CD4-positive, alpha-beta T cell treated with Interleukin-12 subunit alpha and Interleukin-12 subunit beta, for 1 hour (primary cell): Measurements from ENCODE around the gene ORM2.

Experiments used
- DNase-seq: peaks from one replicate; pipeline ENCODE4 v3.0.0-alpha.2; 2020

The ORM2 gene

DNA sequence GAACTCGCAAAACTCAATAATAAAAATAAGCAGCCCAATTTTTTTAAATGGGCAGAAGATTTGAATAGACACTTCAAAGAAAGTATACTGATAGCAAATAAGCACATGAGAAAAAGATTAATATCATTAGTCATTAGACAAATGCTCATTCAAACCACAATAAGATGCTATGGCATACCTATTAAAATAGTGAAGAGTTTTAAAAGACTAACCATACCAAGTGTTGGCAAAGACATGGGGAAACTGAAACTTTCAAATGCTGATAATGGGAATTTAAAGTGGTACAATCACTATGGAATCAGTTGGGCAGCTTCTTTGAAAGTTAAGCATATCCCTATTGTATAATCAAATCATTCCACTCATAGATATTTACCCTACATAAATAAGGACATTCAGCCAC, 33.3 kb upstream of the ORM2 start:
- DNase-seq = no peak

DNA sequence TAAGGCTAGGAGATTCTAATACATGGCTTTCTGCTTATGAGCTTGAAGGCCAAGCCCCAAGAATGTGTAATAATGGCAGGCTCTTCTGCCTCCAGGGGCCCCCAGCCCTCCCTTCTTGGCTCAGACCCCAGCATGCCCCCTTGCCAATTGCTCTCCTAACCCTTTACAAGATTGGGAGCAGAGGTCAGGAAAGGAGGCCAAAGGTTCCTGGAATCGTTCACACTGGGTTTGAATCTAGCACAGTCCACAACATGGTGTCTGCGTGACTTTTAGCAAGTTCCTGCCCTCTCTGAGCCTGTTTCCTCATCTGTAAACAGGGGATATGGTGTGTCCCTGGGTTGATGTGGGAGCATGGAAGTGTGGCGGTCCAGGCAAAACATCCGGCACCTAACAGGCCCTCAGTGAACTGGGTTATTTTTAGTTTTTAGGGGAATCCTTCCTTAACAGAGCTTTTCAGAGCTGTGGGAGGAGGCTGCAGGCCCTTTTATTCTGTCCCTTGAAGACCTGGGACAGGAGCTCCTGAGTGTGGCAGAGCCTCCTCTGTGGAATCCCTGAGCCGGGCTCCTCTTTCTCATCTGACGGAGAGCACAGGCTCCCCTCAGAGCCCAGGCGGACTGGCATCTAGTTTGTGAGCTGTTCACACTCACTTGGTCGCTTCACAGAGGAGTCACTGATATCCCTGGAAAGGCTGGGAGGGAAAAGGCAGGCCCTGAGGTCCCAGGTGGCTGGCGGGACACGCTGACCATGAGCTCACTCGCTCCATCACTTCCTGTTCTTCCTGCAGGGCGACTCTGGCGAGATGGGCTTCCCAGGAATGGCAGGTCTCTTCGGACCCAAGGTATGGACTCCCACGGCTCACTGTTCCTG, 30.1 kb upstream of the ORM2 start:
- no peak for DNase-seq

DNA sequence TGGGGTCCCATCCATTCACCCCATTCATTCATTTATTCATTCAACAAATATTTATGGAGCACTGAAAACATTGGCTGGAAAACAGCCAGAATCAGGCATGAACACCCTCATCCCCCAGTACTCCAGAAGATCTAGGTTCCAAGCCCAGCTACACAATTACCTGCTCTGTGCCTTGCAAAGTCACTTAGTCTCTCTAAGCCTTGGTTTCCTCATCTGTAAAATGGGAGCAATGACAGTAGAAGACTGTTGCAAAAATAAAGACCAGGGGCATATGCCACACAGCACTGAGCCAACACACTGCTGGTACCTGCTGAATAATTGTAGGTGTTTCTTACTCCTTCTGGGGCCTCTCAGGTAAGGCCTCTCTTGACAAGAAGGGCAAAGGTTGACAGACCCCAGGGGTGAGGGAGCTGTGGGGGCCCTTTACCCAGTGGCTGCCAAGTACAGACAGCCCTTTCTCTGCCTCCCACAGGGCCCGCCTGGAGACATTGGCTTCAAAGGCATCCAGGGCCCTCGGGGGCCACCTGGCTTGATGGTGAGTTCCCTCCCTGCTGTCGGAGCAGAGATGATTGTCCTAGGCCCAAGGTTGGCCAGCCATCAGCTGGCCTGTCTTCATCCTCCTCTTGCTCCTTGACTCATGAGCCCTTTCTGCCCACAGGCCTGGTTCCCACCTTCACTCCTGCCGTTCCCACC, 29.4 kb upstream of the ORM2 start:
- no peak for DNase-seq

DNA sequence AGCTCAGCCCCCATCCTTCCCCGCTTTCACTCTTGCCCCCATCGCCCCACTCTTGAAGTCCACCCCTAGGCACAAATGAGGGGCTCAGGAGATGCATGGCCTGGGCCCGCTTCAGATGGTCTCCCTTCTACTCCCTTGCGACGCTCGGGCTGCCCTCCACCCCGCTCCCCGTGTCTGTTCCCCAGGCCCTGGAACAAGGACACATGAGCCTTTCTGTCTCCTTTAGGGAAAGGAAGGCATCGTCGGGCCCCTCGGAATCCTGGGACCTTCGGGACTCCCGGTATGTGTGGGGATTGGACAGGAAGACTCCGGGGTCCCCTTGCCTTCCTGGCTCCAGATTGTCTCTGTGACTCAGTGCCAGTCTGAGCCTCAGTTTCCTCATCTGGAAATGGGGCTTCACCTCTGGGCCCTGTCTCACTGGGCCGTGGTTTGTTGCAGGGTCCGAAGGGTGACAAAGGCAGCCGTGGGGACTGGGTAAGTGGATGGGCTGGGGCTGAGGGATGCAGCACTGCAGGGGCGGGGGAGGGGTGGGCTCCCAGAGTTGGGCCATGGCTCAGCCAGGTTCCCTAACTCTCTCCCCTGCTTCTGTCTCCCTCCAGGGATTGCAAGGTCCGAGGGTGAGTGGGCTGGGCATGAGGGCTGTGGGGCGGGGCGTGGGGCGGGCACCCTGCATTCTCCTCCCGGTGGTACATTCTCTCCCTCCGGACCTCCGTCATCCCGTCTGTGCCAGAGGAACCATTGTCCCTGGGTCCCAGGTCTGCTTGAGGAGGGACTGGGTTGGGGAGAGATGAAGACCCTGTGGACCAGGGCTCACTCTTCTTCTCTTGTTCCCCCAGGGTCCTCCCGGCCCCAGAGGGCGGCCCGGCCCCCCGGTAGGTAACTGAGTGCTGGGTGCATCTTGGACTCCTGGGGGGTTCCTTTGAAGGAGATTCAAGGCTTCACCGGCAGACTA, 28.5 kb upstream of the ORM2 start:
- DNase-seq = no peak

DNA sequence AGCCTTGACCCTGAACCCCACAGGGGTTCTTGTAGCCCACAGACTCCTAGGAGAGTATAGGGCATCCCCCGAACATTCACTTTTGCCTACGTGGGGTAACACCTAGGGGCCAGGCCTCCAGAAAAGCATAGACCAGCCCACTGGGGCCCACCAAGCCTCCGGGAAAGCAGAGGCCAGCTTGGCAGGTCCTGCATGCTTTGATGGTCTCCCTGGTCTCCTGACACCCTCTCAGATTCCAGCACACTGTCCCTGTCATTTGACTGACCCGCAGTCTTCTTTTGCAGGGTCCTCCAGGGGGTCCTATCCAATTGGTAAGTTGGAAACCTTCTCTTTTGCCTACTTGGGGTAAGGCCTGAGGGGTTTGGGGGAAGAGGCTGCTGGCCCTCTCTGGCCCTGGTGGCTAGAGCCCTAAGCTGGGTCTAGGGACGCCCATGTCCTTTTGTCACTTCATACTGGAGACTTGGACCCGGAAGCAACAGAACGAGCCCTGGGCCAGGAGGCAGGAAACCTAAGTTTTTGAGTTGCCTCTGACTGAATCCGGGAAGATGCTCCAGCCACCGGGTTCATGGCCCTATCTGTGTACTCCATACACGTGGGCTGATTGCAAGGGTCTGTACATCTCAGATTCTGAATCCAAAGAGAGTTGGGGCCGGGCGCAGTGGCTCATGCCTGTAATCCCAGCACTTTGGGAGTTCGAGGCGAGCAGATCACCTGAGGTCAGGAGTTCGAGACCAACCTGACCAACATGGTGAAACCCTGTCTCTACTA, 27.7 kb upstream of the ORM2 start:
- DNase-seq = no peak

DNA sequence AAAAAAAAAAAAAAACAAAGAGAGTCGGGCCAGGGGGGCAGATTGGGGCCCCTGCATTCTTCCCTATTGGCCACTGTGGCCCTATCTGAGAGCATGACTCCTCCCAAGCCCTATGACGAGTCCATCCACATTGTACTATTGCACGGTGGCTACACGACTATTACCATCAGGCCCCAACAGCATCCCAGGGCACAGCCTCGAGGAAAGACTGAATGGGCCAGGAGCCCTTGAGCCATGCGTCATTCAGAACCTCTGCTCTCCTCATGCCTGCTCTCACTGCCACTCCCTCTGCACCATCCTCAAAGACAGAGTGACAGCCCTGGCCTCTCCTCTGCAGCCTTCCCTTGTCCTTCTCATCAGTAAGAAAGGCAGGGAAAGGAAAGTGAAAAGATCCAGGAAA, 26.9 kb upstream of the ORM2 start:
- no peak for DNase-seq

DNA sequence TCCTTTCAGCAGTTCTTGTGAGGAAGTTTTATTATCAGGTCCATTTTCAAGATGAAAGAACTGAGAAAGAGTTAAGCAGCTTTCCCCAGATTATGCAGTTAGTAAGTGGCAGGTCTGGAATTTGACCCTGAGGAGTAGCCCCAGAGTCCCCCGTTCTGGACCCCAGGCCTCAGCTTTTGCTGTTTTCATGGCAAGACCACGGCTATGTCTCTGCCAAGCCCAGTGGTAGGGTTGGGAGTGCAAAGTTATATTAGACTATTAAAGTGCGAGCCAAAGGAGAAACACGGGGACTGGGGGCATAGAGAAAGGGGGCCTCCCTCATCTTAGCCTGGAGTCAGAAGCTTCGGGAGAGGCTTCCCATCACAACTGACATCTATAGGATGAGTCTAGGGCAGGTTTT, 26.1 kb upstream of the ORM2 start:
- no peak for DNase-seq

DNA sequence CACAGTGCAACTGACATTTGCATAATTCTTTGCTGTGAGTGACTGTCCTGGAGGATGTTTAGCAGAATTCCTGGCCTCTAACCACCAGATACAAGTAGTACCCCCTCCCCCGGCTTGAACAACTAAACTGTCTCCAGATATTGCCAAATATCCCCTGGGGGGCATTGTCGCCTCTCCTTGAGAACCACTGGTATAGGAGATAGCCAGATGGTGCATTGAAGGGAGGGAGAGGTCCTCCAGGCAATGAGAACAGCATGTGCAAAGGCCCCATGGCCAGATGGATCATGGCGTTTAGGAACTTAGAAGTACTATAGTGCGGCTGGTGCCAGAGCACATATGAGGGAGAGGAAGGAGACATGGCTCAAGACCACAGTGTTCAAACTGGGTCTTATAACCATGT, 25.7 kb upstream of the ORM2 start:
- no peak for DNase-seq

DNA sequence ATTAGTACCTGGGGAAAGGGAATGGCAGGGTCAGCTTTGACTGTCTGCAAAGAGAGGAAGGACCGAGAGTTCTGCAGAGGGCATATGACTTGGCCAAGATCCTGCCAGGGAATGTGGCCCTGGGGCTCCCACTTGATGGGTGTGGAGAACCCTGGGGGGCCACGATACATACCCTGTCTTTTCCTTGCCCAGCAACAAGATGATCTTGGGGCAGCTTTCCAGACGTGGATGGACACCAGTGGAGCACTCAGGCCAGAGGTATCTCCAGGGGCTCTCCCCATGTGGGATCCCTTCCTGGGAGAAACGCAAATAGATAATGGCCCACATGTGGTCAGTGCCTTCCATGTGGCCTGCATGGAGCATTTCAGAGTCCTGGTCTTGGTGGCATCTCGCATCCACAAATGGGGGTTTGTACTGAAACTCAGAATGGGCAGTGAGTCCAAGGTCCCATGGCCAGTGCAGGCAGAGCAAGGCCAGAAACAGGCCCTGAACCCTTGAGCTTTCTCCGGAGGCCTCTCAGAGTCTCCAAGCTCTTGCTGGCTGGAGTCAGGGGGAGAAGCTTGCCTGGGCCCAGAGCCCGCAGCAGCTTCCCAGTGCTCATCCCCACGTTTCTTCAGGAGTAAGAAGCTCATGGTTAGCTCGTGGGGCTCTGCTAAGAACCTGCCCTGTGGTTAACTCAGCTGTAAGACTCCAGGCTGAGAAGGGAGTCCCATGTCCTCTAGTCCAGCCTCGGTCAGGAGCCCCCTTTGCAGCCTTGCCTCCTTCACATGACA, 25.1 kb upstream of the ORM2 start:
- no peak for DNase-seq

DNA sequence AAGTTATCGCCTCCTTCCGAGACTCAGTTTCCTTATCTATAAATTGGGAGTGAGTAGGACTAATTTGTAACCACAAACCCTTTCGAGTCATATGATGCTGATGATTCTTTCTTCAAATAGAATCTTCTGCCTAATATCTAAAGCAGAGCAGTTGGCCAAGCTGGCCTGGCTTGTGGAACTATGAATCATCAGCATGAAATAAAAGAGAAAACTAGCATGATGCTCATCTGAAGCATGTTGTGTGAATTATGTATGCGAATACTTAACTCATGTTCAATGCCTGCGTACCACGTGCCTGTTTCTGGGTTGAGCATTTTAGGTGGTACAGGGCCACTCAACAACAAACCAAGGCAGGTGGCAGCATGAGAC, 21.8 kb upstream of the ORM2 start:
- DNase-seq = no peak

DNA sequence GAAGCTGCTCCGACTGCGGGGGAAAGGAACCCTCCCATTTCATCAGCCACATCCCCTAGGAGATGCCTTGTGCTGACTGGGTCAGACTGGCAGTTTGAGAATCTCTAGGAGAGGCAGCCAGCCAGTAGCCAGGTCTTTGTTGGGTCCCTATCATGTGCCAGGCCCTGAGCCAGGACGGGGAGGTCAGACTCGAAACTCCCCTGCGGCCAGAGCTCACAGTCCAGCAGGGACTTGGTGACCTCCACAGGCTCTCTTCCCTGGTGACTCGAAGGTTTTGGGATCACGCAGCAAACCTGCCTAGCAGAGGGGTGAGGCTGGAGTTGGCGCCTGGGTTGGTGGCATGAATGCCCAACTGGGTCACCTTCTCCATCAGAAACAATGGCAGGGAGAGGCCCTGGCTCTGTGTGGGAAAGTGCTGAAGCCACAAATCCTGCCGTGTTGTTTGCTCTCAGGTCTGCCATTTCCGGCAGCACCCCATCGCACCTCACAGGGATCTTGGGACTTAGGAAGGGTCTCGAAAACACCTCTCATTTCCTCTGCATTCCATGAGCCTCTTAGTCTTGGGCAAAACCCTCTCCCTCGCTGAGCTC, 21.2 kb upstream of the ORM2 start:
- no peak for DNase-seq

DNA sequence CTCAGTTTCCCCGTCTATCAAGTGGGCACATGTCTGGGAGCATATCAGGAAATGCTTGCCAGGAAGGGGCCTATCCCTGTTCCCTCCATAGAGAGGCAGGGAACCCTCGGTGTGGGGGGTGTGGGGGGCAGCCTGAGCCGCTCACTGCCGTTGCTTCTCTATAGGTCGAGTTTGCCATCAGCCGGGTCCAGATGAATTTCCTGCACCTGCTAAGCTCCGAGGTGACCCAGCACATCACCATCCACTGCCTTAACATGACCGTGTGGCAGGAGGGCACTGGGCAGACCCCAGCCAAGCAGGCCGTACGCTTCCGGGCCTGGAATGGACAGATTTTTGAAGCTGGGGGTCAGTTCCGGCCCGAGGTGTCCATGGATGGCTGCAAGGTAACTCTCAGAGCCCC, 20.6 kb upstream of the ORM2 start:
- DNase-seq = no peak

DNA sequence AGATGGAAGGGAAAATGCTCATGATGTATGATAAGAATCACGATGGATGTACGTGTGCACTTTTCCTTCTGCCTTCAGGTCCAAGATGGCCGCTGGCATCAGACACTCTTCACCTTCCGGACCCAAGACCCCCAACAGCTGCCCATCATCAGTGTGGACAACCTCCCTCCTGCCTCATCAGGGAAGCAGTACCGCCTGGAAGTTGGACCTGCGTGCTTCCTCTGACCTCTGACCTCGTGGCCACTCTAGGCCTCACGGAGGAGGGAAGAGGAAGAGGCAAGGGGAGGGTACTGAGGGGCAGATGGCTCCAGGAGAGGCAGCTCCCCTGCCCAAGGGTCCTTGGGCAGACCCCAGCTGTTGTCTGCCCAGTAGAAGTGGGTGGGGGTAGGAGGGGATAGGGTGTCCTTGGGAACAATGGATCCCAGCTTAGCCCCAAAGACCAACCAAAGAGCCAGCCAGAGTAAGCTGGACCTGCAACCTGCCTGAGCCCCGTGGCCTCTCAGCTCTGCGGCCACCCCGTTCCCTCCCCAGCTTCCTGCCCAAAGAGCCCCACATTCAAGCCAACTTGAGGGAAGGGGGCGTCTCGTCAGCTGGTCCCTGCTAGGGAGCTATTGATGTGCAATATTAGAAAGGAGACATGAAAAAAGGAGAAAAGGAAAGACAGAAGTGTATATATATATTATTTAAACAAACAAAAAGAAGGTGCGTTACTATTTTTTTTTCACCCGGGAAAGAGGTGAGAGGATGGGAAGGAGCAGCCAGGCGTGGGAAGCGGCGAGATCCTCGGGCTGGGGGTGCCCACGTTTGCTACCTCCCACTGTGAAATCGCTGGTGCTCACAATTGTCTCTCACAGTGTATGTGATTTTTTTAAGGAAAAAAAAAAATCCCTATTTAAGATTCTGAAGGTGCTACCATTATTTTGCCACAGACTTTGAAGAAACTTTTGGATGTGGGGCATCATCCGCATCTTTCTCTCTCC, 18.9 kb upstream of the ORM2 start:
- no peak for DNase-seq

DNA sequence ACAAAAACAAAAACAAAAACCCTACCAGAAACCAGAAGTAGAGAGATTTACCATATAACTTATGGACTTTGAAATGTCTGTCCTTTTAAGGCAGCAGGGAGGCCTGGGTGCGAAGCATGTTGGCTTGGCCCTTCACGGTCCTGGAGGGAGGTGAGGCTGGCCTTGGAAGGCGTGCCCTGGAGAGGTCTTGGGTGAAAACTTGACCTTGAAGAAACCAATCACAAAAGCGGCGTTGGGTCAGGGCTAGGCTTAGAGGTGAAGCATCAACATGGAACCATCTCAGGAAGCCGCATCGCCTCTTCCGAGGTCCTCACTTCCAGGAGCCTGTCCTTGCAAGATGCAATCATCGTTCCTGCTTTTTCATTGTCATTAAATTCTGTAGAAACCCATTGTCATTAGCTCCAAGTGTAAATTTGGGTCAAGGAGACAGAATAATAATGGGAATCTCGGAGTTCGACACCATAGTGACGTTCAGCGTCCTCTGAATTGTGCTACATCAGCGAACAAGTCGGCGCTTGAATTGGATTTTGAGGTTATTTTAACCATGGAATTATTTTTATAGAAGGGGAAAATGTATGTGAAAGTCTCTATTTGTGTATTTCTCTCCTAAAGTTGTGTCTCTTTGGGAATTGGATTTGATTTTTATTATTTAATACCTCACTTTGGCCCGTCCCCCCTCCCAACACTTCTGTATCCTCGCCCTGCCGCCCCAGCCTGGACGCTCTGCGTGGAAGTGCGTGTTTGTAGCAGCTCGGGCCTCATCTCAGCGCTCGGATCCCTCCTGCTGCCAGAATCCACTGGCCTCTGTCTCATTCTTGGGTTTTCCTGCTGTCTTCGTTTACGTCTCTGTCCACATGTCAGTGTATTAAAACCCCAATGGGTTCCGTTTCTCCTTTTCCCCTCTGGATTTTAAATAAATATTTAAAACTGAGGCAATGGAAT, 17.8 kb upstream of the ORM2 start:
- DNase-seq = no peak

DNA sequence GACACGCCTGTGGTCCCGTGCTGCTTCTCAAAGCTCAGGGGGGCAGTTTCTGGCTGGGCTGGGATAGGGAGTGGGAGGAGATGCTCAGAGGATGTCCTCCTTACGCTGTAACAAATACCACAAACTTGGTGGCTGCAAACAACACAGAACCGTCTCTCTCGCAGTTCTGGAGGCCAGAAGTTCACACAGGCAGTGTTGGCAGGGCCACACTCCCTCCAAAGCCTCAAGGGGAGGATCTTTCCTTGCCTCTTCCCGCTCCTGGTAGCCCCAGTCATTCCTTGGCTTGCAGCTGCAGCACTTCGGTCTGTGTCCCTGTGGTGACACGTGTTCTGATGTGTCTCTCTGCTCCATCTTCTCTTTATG, 17.2 kb upstream of the ORM2 start:
- no peak for DNase-seq

DNA sequence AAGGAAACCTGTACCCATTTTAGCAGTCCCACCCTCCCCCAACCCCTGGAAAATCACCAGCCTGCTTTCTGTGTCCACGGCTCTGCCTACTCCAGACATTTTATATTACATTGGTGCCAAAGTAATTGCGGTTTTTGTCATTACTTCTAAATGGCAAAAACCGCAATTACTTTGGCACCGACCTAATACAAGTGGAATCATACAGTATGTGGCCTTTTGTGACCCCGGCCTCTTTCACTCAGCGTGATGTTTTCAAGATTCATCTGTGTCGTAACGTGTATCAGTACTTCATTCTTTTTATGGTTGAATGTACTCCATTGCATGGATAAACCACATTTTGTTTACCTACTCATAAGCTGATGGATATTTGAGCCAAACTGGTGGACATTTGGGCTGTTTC, 16.5 kb upstream of the ORM2 start:
- DNase-seq = no peak

DNA sequence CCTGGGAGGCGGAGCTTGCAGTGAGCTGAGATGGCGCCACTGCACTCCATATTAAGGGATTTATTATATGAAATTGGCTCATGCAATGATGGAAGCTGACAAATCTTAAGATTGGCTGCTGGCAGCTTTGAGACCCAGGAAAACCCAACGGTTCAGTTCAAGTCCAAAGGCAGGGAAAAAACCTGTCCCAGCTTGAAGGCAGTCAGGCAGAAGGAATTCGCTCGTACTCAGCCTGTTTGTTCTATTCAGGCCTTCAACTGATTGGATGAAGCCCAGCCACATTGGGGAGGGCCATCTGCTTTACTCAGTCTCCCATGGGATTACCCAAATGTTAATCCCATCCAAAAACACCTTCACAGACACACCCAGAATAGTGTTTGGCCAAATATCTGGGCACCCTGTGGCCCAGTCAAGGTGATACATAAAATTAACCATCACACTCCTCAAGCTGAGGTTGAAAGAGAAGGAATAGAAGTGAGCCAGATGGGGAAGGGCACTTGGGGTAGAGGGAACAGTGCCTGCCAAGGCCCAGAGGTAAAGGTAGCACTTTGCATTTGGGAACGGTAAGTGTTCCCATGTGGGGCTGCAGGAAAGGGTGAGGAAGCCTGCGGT, 15.3 kb upstream of the ORM2 start:
- no peak for DNase-seq

DNA sequence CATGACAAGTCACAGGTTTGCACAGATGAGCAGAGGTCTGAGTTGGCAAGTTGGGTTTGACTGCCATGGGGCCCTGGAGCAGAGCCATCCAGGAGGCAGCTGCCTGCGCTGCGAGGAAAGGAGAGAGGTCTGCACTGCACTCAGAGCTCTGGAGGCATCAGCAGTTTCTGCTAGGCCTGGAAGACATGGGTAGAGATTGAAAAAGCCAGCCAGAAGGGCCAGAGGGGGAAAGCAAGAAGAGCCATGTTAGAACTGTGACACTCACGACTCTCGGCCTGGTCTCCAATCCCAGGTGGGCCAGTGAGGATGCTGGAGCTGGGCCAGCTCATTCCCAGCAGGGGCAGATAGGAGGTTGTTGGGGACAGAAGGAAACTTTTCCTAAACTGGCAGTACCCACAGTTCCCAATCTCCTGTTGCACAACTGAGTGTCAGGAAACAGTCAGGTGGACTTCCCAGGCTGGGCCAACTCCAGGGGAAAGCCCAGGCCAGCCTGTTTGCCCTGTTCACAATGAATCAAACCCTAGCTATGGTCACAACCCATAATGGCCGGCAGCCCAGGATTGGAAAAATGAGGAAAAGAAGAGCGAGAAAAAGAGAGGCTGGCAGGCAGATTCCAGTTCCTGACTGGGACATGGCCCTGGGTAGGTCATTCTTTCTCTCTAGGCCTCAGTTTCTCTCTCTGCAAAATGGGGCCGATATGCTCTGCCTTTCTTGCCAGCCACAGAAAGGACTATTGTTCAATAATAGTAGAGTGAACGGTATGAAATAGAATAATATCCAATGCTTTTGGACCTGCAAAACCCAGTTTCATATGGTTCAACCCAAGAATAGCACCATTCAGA, 14.6 kb upstream of the ORM2 start:
- no peak for DNase-seq
